Measurements from ENCODE around the gene TPM1.

GRCh38 chr15:63019511-63020109 is 22.9 kb upstream of the TPM1 start:
- TF ChIP-seq, protein P1, sequence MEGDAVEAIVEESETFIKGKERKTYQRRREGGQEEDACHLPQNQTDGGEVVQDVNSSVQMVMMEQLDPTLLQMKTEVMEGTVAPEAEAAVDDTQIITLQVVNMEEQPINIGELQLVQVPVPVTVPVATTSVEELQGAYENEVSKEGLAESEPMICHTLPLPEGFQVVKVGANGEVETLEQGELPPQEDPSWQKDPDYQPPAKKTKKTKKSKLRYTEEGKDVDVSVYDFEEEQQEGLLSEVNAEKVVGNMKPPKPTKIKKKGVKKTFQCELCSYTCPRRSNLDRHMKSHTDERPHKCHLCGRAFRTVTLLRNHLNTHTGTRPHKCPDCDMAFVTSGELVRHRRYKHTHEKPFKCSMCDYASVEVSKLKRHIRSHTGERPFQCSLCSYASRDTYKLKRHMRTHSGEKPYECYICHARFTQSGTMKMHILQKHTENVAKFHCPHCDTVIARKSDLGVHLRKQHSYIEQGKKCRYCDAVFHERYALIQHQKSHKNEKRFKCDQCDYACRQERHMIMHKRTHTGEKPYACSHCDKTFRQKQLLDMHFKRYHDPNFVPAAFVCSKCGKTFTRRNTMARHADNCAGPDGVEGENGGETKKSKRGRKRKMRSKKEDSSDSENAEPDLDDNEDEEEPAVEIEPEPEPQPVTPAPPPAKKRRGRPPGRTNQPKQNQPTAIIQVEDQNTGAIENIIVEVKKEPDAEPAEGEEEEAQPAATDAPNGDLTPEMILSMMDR (IDR thresholded peaks at IDR 0.05) = no peak
- TF ChIP-seq GATA2 (CRISPR knock-in tag; IDR thresholded peaks at IDR 0.05) (no peak), POLR2AphosphoS5 (IDR thresholded peaks at IDR 0.05; ENCODE audit: low read depth, low read length) (no peak; the same call in 1 of the 2 replicates), USF2 (IDR thresholded peaks at IDR 0.05; ENCODE audit: borderline replicate concordance, low read depth, low read length) (no peak), FOXM1 (IDR thresholded peaks at IDR 0.05; ENCODE audit: low read depth) (no peak), CHD2 (IDR thresholded peaks at IDR 0.05; ENCODE audit: low read length, partially characterized antibody) (no peak)
